HG03060 (cell line): ENCODE data around the gene BDKRB1.

Experiments
- ATAC-seq: cut with Tn5 transposase; IDR thresholded peaks from one replicate; pipeline ENCODE4 v1.9.1; 2021; ENCODE audit warnings: low read depth, moderate number of reproducible peaks; ENCODE audit not compliant: unreplicated experiment

The BDKRB1 gene

DNA sequence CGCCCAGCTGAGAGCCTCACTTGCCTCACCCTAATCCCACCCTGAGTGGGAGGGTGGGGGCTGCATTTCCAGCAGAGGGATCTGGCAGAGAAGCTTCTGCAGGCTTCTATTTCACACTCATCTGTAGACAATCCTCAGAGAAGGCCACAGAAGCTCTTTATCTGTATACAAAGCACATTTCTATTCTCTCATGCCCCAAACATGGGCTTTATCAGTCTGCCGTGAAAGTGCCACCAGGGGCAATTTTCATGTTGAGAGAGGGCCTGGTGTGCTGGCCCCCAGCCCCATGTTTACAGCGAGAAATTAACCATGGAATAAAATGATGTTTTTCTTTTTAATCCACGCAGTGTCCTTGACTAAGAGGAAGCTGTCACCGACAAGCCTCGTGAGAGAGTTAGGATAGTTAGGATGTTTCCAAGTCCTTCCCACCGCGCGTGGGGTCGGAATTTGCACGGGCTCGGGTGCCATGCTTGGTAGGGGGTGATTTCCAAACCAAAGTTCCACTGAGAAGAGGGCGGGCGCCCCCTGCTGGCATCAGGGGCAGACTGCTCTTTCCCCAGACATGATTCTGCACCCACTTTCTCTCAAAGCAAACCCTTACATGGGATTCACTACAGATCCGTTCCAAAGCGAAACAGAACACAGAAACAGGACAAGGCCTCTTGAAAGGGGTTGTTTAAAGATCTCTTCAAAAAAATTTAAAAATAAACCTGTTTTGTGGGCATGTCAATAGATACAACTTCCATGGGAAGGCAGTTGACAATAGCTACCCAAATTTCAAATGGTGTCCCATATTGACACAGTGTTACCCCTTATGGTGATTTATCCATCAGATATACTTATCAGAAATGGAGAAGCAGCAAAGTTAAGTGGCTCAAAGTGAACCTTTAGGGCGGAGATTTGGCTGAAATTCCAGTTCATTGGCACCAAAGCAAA lies 19.4 kb downstream of the BDKRB1 start:
- ATAC-seq = no peak

GRCh38 chr14:96277890-96278289 lies 21.9 kb downstream of the BDKRB1 start:
- ATAC-seq = no peak

GRCh38 chr14:96279564-96279963 lies 23.6 kb downstream of the BDKRB1 start:
- ATAC-seq = no peak

- ATAC-seq = no peak
These were observed 24.1 kb downstream of the BDKRB1 start for GRCh38 chr14:96280104-96280503.

GRCh38 chr14:96281486-96281885 lies 25.5 kb downstream of the BDKRB1 start:
- ATAC-seq = no peak

GRCh38 chr14:96284008-96284407 lies 28.0 kb downstream of the BDKRB1 start:
- ATAC-seq = no peak

- no peak for ATAC-seq
These were observed 28.4 kb downstream of the BDKRB1 start for GRCh38 chr14:96284430-96284829.

GRCh38 chr14:96285667-96286066 lies 29.7 kb downstream of the BDKRB1 start:
- no peak for ATAC-seq

- ATAC-seq = no peak
These were observed 30.2 kb downstream of the BDKRB1 start for GRCh38 chr14:96286251-96286650.

DNA sequence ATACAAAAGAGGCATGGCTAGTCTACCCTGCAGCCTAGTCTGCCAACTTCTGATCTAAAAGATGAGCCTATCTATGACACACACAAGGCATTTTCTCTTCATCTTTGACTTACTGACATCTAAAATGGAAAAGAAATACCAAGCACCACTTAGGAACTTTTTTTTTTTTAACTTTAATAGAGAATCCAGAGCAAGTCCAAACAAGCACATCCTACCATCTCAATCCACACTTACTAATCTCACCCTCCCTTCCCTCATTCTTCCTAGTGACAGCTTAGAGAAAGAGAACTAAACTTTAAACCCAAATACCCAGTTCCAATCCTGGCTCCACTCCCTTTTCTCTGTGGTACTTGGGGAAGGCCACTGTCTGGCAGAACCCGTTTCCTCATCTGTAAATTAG lies 31.8 kb downstream of the BDKRB1 start:
- ATAC-seq = no peak

- ATAC-seq = no peak
These were observed 38.2 kb downstream of the BDKRB1 start for GRCh38 chr14:96294246-96294645.

DNA sequence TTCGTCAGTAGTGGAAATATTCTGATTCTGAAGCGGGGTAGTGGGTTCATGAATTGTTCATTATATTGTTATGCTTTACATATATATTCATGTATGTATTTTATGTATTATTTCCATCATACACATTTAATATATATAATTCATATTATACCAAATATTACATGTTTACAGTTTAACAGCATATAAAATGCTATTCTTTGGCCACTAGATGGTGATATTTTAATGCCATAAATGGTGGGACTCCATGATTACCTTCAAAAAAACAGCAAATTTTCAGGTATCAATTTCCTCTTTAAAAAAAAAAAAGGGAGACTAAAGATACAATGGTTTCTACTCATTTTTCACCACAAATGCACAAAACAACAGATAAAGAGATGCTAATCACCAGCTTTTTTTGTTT lies 41.0 kb downstream of the BDKRB1 start:
- ATAC-seq = no peak

DNA sequence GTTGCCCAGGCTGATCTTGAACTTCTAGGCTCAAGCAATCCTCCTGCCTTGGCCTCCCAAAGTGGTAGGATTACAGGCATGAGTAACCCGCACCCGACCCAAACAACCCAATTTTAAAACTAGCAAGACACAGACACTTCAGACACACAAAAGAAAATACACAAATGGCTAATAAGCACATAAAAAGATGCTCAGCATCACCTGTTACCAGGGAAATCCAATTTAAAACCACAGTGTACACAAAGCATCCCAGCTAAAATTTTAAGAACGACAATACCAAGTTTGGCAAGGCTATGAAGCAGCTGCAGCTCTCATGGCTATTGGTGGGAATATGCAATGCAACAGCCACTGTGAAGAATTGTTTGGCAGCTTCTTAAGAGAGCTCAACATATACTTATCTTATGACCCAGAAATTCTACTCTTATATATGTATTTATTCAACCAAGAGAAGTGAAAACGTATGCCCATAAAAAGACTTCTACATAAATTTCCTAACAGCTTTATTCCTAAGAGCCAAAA lies 42.0 kb downstream of the BDKRB1 start:
- no peak for ATAC-seq

GRCh38 chr14:96299441-96299840 lies 43.4 kb downstream of the BDKRB1 start:
- no peak for ATAC-seq

- ATAC-seq = no peak
These were observed 48.0 kb downstream of the BDKRB1 start for GRCh38 chr14:96303981-96304380.

- no peak for ATAC-seq
These were observed 48.9 kb downstream of the BDKRB1 start for GRCh38 chr14:96304956-96305355.

DNA sequence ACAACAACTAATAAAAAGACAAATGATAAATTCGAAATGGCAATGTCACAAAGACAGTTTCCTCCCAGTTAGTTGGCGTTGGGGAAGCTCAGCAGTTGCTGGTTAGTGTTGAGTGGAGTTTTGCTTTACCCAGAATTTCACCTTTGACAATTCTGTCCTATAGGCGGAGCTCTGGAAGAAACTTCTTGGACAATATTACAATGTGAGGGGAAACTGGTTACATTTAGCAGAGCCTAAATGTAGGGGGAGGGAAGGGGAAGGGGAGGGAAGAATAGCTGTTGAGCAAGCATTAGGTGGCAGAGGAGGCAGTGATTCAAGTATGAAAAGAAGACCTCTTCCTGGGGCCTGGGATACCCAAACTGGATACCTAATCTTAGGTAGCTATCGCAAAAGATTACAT lies 51.4 kb downstream of the BDKRB1 start:
- no peak for ATAC-seq

GRCh38 chr14:96309133-96309895 lies 53.3 kb downstream of the BDKRB1 start:
- no peak for ATAC-seq

DNA sequence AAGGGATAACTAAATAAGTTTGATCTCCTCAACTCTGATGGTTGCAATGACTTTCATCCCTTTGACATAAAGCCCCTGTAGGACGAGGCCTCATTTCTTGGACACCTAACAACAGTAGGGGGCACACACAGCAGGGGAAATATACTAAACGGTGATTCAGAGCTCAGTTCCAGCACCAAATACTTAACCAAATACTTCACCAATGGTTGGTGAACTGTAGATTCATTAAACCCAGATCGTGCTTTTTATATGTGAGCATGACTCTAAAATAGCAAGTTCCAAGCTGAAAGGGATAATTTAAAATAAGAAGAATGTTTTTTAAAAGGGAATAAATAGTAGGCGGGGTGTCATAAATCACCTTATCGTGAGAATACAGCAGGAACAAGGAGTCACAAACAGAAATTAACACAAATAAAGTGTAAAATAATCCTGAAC lies 53.9 kb downstream of the BDKRB1 start:
- no peak for ATAC-seq

- ATAC-seq = no peak
These were observed 54.9 kb downstream of the BDKRB1 start for GRCh38 chr14:96310906-96311305.
